Stimulated activated CD4-positive, alpha-beta T cell treated with anti-CD3 and anti-CD28 coated beads, Interleukin-2, amount 100 ng/mL, for 4 hours (primary cell): ENCODE measurements around the gene DIP2C.
"Not testable (repeated sequence)": the region's sequence is repeated elsewhere in the genome, so short reads cannot be mapped to it uniquely, and the experiment has no call there.

Experiments
- DNase-seq: peaks from one replicate; pipeline ENCODE4 v3.0.0-alpha.2; 2020; ENCODE audit warnings: low read depth

Gene DIP2C

GRCh38 chr10:442209-442608 lies 247.3 kb downstream of the DIP2C start:
- no peak for DNase-seq

- no peak for DNase-seq
These were observed 247.8 kb downstream of the DIP2C start for GRCh38 chr10:441659-442058.

GRCh38 chr10:440127-440526 lies 249.3 kb downstream of the DIP2C start:
- DNase-seq, result no peak

GRCh38 chr10:437698-438490 lies 251.6 kb downstream of the DIP2C start:
- DNase-seq, result no peak

GRCh38 chr10:436911-437665 lies 252.4 kb downstream of the DIP2C start:
- no peak for DNase-seq

- DNase-seq, result no peak
These were observed 253.3 kb downstream of the DIP2C start for GRCh38 chr10:436013-436697.

GRCh38 chr10:435397-435796 lies 254.1 kb downstream of the DIP2C start:
- DNase-seq, result no peak

GRCh38 chr10:429696-430095 lies 259.8 kb downstream of the DIP2C start:
- DNase-seq, result no peak

- DNase-seq, result no peak
These were observed 261.5 kb downstream of the DIP2C start for GRCh38 chr10:427761-428519.

- DNase-seq, result not testable (repeated sequence)
These were observed 264.1 kb downstream of the DIP2C start for GRCh38 chr10:425365-425764.

- DNase-seq, result not testable (repeated sequence)
These were observed 264.7 kb downstream of the DIP2C start for GRCh38 chr10:424724-425123.

GRCh38 chr10:423178-423577 lies 266.3 kb downstream of the DIP2C start:
- DNase-seq, result no peak

- no peak for DNase-seq
These were observed 266.8 kb downstream of the DIP2C start for GRCh38 chr10:422675-423074.

GRCh38 chr10:422241-422640 lies 267.2 kb downstream of the DIP2C start:
- no peak for DNase-seq

GRCh38 chr10:421170-421569 lies 268.3 kb downstream of the DIP2C start:
- no peak for DNase-seq

- DNase-seq, result no peak
These were observed 269.0 kb downstream of the DIP2C start for GRCh38 chr10:420154-421121.

GRCh38 chr10:418894-419293 lies 270.6 kb downstream of the DIP2C start:
- DNase-seq, result no peak

GRCh38 chr10:418226-418625 lies 271.2 kb downstream of the DIP2C start:
- no peak for DNase-seq

- DNase-seq, result no peak
These were observed 273.4 kb downstream of the DIP2C start for GRCh38 chr10:416091-416515.

- no peak for DNase-seq
These were observed 275.8 kb downstream of the DIP2C start for GRCh38 chr10:413662-414071.

GRCh38 chr10:412109-412508 lies 277.4 kb downstream of the DIP2C start:
- DNase-seq, result no peak
